SK-N-SH (cell line): ENCODE data around the gene ZNF746. TPM values are rescaled to one million over a fixed set of nuclear protein-coding genes. Genes with fewer than 3 reads are reported as not detected.

Source experiments
- CTCF ChIA-PET: fragments of 300-600, 350-600 bp; formaldehyde crosslinking; extraction: SDS; loops from one replicate; lab custom pipeline; 2021; lab: Yijun Ruan, JAX
- POLR2A ChIA-PET: fragments of 350-600 bp; sonication (Branson Sonifier 250); formaldehyde crosslinking; extraction: SDS; loops from one replicate; lab custom pipeline; 2020; ENCODE audit warnings: antibody characterized with exemption, inconsistent platforms; lab: Yijun Ruan, JAX
- DNase-seq: peaks from one replicate; pipeline ENCODE4 v3.0.0; 2012
- H2AFZ ChIP-seq: fragments of 200-600 bp; sonication (generic); 2 replicates; pipeline ENCODE4 v1.8.1; 2016; ENCODE audit warnings: antibody characterized with exemption, mild to moderate bottlenecking, low read depth
- H3F3A ChIP-seq: fragments of 200-600 bp; sonication (generic); replicated peaks from 2 replicates; pipeline ENCODE3; 2016; ENCODE audit warnings: antibody characterized with exemption, mild to moderate bottlenecking; ENCODE audit not compliant: insufficient read depth
- H3K27ac ChIP-seq, 2 experiments: fragments of 200-500 bp in 1 of 2; fragments of 200-600 bp in 1 of 2; sonication (Bioruptor generic) in 1 of 2; sonication (generic), shearing (Covaris generic) in 1 of 2; 2 replicates each; pipeline versions ENCODE4 v1.5.1 to v1.6.1; 2014 to 2016; ENCODE audit warnings: low read depth in 2 of 2, inconsistent platforms in 1 of 2, low read length in 1 of 2, mild to moderate bottlenecking in 1 of 2, mixed read lengths in 1 of 2
- H3K27me3 ChIP-seq: fragments of 200-600 bp; sonication (generic), shearing (Covaris generic); 2 replicates; pipeline ENCODE4 v1.6.1; 2016; ENCODE audit warnings: mixed run types; ENCODE audit not compliant: insufficient read depth
- H3K36me3 ChIP-seq, 2 experiments: fragments of 200-500 bp in 1 of 2; fragments of 200-600 bp in 1 of 2; sonication (Bioruptor generic) in 1 of 2; sonication (generic) in 1 of 2; replicated peaks in 1 of 2; 2 replicates each; pipeline versions ENCODE3 to v1.5.1; 2014 to 2016; ENCODE audit warnings: low read length in 1 of 2, mild to moderate bottlenecking in 1 of 2; ENCODE audit not compliant: insufficient read depth in 2 of 2, control insufficient read depth in 1 of 2
- H3K4me1 ChIP-seq, 2 experiments: fragments of 200-500 bp in 1 of 2; fragments of 200-600 bp in 1 of 2; sonication (Bioruptor generic) in 1 of 2; sonication (generic), shearing (Covaris generic) in 1 of 2; 2 replicates each; pipeline versions ENCODE4 v1.5.1 to v1.6.1; 2014 to 2016; ENCODE audit warnings: low read depth in 1 of 2, low read length in 1 of 2, mixed run types in 1 of 2; ENCODE audit not compliant: insufficient read depth in 2 of 2, control insufficient read depth in 1 of 2
- H3K4me2 ChIP-seq: fragments of 200-600 bp; sonication (generic), shearing (Covaris generic); 2 replicates; pipeline ENCODE4 v1.6.1; 2017; ENCODE audit warnings: mixed run types
- H3K4me3 ChIP-seq, 2 experiments: fragments of 200-500 bp in 1 of 2; fragments of 200-600 bp in 1 of 2; sonication (Bioruptor generic) in 1 of 2; sonication (generic), shearing (Covaris generic) in 1 of 2; 2 replicates each; pipeline versions ENCODE4 v1.5.1 to v1.8.1; 2014 to 2016; ENCODE audit warnings: low read depth in 2 of 2, inconsistent platforms in 1 of 2, low read length in 1 of 2, mild to moderate bottlenecking in 1 of 2, mixed read lengths in 1 of 2, moderate library complexity in 1 of 2
- H3K79me2 ChIP-seq: fragments of 200-600 bp; sonication (generic); 2 replicates; pipeline ENCODE4 v1.8.1; 2017; ENCODE audit warnings: mild to moderate bottlenecking; ENCODE audit not compliant: insufficient read depth
- H3K9ac ChIP-seq: fragments of 200-600 bp; sonication (generic); 2 replicates; pipeline ENCODE4 v1.6.1; 2017; ENCODE audit warnings: mixed run types
- H3K9me2 ChIP-seq: fragments of 200-600 bp; sonication (generic); 2 replicates; pipeline ENCODE4 v1.6.1; 2017; ENCODE audit warnings: mixed run types
- H3K9me3 ChIP-seq: fragments of 200-600 bp; sonication (generic); 2 replicates; pipeline ENCODE4 v1.6.1; 2017; ENCODE audit warnings: mixed run types, mild to moderate bottlenecking, moderate library complexity
- H4K20me1 ChIP-seq: fragments of 200-600 bp; sonication (generic); 2 replicates; pipeline ENCODE4 v1.6.1; 2017; ENCODE audit warnings: mild to moderate bottlenecking, mixed run types; ENCODE audit not compliant: insufficient read depth
- CHD2 ChIP-seq: fragments of 150-350 bp; IDR thresholded peaks from 2 replicates; pipeline ENCODE4 v1.6.1; 2018; ENCODE audit warnings: low read length; ENCODE audit not compliant: partially characterized antibody
- EP300 ChIP-seq, 2 experiments: IDR thresholded peaks; 2 replicates each; pipeline versions ENCODE4 v1.4.0 to v1.6.1; 2012; ENCODE audit warnings: borderline replicate concordance in 1 of 2, low read depth in 1 of 2, low read length in 1 of 2
- FOSL2 ChIP-seq: IDR thresholded peaks from 2 replicates; pipeline ENCODE4 v1.4.0; 2012; ENCODE audit warnings: low read depth, mild to moderate bottlenecking, moderate library complexity, borderline replicate concordance
- GATA2 ChIP-seq: sonication (generic); formaldehyde crosslinking; IDR thresholded peaks from 2 replicates; pipeline ENCODE4 v1.5.0; 2020; ENCODE audit warnings: mild to moderate bottlenecking, missing genetic modification reagents
- JUND ChIP-seq: IDR thresholded peaks from 2 replicates; pipeline ENCODE4 v1.4.0; 2012
- MEF2A ChIP-seq: IDR thresholded peaks from 2 replicates; pipeline ENCODE4 v1.4.0; 2012; ENCODE audit warnings: low read depth, borderline replicate concordance
- NFIC ChIP-seq: IDR thresholded peaks from 2 replicates; pipeline ENCODE4 v1.4.0; 2012; ENCODE audit warnings: borderline replicate concordance
- NRF1 ChIP-seq: IDR thresholded peaks from 2 replicates; pipeline ENCODE4 v1.6.1; 2012; ENCODE audit warnings: low read depth, mild to moderate bottlenecking, low read length
- POLR2AphosphoS5 ChIP-seq: IDR thresholded peaks from 2 replicates; pipeline ENCODE4 v1.6.1; 2012; ENCODE audit warnings: low read depth, low read length
- RCOR1 ChIP-seq: fragments of 150-350 bp; IDR thresholded peaks from 2 replicates; pipeline ENCODE4 v1.6.1; 2017; ENCODE audit warnings: antibody characterized with exemption, low read length
- RFX5 ChIP-seq: IDR thresholded peaks from 2 replicates; pipeline ENCODE4 v1.6.1; 2012; ENCODE audit warnings: mild to moderate bottlenecking, improper control_type of control experiment, low read length
- RXRA ChIP-seq: IDR thresholded peaks from 2 replicates; pipeline ENCODE4 v1.4.0; 2012; ENCODE audit warnings: low read depth, mild to moderate bottlenecking, borderline replicate concordance
- SIN3A ChIP-seq: IDR thresholded peaks from 2 replicates; pipeline ENCODE4 v1.6.1; 2012; ENCODE audit warnings: low read depth, mild to moderate bottlenecking, low read length, moderate library complexity, borderline replicate concordance
- TCF12 ChIP-seq: IDR thresholded peaks from 2 replicates; pipeline ENCODE4 v1.4.0; 2012
- WGBS: methylation state at CpG from one replicate; pipeline ENCODE4 v1.1.6; 2017; ENCODE audit warnings: low lambda C conversion rate; 5-methylcytosine and 5-hydroxymethylcytosine counted together
- polyA plus RNA-seq, 3 experiments: library from polyadenylated mRNA; depleted of rRNA; stranded (reverse); fragments of >200 nt; gene quantifications; 2 replicates each; pipeline ENCODE4 v1.2.3, GENCODE V29; 2012
- TF ChIP-seq, protein P1 (sequence below): IDR thresholded peaks from 2 replicates; pipeline ENCODE4; 2012
- TF ChIP-seq, protein P2 (sequence below): IDR thresholded peaks from 2 replicates; pipeline ENCODE4 v1.4.0; 2012; ENCODE audit warnings: low read depth

The ZNF746 gene
- polyA plus RNA-seq, 1 of the 3 experiments (the other 2 are of a cell fraction), result 11.1 TPM

DNA sequence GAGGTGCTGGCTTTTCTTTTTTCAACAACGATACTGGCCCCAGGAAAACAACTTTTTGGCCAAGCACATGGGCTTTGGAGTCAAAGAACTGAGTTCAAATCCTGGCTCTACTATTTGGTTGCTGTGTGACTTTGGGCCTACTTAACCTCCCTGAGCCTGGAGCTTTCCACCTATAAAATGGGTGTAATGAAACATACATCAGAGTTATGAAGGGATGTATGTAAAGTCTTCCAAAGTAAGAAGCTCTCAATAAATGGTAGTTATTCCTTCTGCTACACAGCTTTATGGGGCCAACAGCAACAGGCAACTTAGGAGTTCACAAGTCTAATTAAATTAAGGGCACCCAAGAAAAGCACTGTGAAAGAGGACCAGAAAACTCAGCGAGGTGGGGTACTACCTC is 69.7 kb downstream of the ZNF746 start:
- TF ChIP-seq, protein P1, sequence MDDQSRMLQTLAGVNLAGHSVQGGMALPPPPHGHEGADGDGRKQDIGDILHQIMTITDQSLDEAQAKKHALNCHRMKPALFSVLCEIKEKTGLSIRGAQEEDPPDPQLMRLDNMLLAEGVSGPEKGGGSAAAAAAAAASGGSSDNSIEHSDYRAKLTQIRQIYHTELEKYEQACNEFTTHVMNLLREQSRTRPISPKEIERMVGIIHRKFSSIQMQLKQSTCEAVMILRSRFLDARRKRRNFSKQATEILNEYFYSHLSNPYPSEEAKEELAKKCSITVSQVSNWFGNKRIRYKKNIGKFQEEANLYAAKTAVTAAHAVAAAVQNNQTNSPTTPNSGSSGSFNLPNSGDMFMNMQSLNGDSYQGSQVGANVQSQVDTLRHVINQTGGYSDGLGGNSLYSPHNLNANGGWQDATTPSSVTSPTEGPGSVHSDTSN, result no peak
- TF ChIP-seq FOSL2, result no peak
- no peak for TF ChIP-seq NRF1
- no peak for TF ChIP-seq NFIC
- no peak for TF ChIP-seq SIN3A
- no peak for TF ChIP-seq RXRA
- no peak for TF ChIP-seq POLR2AphosphoS5
- TF ChIP-seq, protein P2, sequence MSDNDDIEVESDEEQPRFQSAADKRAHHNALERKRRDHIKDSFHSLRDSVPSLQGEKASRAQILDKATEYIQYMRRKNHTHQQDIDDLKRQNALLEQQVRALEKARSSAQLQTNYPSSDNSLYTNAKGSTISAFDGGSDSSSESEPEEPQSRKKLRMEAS, result no peak
- TF ChIP-seq GATA2, result no peak
- TF ChIP-seq EP300 (IDR thresholded peaks at IDR 0.05; ENCODE audit: borderline replicate concordance in 1 of 2, low read depth in 1 of 2, low read length in 1 of 2), result no peak
- TF ChIP-seq MEF2A, result no peak
- TF ChIP-seq RFX5, result no peak
- TF ChIP-seq TCF12, result no peak
- no peak for TF ChIP-seq CHD2
- no peak for TF ChIP-seq JUND
- peaks cover 13 to 28% of the 10 kb centered on the region in 2 experiments for H3K36me3 ChIP-seq
- H3K4me1 ChIP-seq, result peaks cover 0 to 3% of the 10 kb centered on the region in 2 experiments; a peak in 1 of 4 replicates
- no peak overlapping the region for H3K4me2 ChIP-seq
- H2AFZ ChIP-seq, result no peak overlapping the region
- no peaks in the 10 kb centered on the region for H4K20me1 ChIP-seq
- H3K9me2 ChIP-seq, result no peaks in the 10 kb centered on the region
- ChIA-PET POLR2A (no interaction called here), CTCF (interaction anchor here (1.1 to 1.9 kb wide), 4 partner anchors 20 to 314 kb away, joined by 3 to 8 read pairs (median 4); partner anchors contain the start of gene ZNF777)
- no peaks in the 10 kb centered on the region for H3K27me3 ChIP-seq
- no peak overlapping the region for H3K4me3 ChIP-seq
- H3K9ac ChIP-seq, result no peak overlapping the region
- DNase-seq, result no peak
- H3K79me2 ChIP-seq, result no peaks in the 10 kb centered on the region
- no peak overlapping the region for H3K27ac ChIP-seq
- WGBS, result 99% methylated on average over 2 of the region's 2 CpGs
- H3F3A ChIP-seq, result peaks cover 2% of the 10 kb centered on the region
- H3K9me3 ChIP-seq, result no peaks in the 10 kb centered on the region

DNA sequence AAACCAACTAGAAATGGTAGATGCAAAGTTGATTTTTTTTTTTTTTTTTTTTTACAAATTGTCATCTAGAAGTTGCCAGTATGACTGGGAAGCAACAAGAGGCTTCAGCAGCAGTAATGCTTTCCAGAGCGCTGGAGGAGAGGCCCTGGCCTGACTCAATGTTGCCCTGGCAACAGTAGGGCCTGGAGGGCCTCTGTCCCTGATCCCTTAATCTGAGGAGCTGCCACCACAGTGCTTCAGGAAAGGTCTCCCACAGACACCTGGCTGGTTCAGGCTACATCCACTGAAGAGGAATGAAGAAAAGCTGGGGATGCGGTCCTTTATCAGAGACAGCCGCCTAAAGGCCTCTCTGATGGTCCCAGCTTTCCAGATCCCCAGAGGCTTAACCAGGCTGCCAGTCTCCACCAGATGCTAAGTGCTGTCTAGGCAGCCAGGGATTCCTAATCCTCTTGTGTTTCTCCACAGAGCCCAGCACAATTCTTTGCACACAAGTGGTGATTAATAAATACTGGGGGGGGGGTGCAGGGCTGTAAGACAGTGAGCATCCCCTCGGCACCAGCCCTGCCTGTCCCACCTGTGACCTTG is 70.4 kb downstream of the ZNF746 start:
- Histone ChIP-seq H3K27me3 (no peaks in the 10 kb centered on the region), H3F3A (peaks cover 2% of the 10 kb centered on the region), H3K36me3 (peaks cover 13 to 21% of the 10 kb centered on the region in 2 experiments), H3K79me2 (no peaks in the 10 kb centered on the region), H4K20me1 (no peaks in the 10 kb centered on the region), H3K9me2 (no peaks in the 10 kb centered on the region), H2AFZ (no peak overlapping the region), H3K4me2 (no peak overlapping the region), H3K9me3 (no peaks in the 10 kb centered on the region), H3K27ac (0 out of 4 replicates have a peak overlapping the region, but pooled peaks of 1 of the 2 experiments have one; percentile 8), H3K9ac (no peak overlapping the region), H3K4me3 (no peak overlapping the region)
- ChIA-PET POLR2A (no interaction called here), CTCF (interaction anchor here (1.1 to 1.9 kb wide), 4 partner anchors 20 to 315 kb away, joined by 3 to 8 read pairs (median 4); partner anchors contain the start of gene ZNF777)
- 82% methylated on average over 4 of the region's 4 CpGs for WGBS
- peak; percentile 76 for DNase-seq
- TF ChIP-seq POLR2AphosphoS5 (no peak), RCOR1 (peak; percentile 9; the same call in 1 of the 2 replicates)
- TF ChIP-seq, all 33 proteins: peak for 1
- peaks cover 0 to 3% of the 10 kb centered on the region in 2 experiments; a peak in 1 of 4 replicates for H3K4me1 ChIP-seq
